HG03025 (cell line): ENCODE results near the gene GMDS.

Experiments used
- ATAC-seq: cut with Tn5 transposase; IDR thresholded peaks from one replicate; pipeline ENCODE4 v1.9.1; 2021; ENCODE audit warnings: mild to moderate bottlenecking, moderate library complexity; ENCODE audit not compliant: unreplicated experiment, low FRiP score

Gene GMDS

GRCh38 chr6:2108700-2109306, 136.6 kb downstream of the GMDS start:
- ATAC-seq: no peak

GRCh38 chr6:2104524-2104880, 140.9 kb downstream of the GMDS start:
- no peak for ATAC-seq

- ATAC-seq: no peak
Observed at GRCh38 chr6:2103765-2104523, 141.5 kb downstream of the GMDS start.

GRCh38 chr6:2102966-2103365, 142.4 kb downstream of the GMDS start:
- ATAC-seq: no peak

GRCh38 chr6:2102316-2102883, 143.0 kb downstream of the GMDS start:
- ATAC-seq: no peak

- no peak for ATAC-seq
Observed at GRCh38 chr6:2101213-2101612, 144.2 kb downstream of the GMDS start.

- ATAC-seq: no peak
Observed at GRCh38 chr6:2099870-2100269, 145.5 kb downstream of the GMDS start.

- no peak for ATAC-seq
Observed at GRCh38 chr6:2097464-2097863, 147.9 kb downstream of the GMDS start.

- ATAC-seq: no peak
Observed at GRCh38 chr6:2094642-2095041, 150.8 kb downstream of the GMDS start.

- ATAC-seq: no peak
Observed at GRCh38 chr6:2086326-2086965, 159.0 kb downstream of the GMDS start.

GRCh38 chr6:2085657-2086056, 159.7 kb downstream of the GMDS start:
- ATAC-seq: no peak

- peak; percentile 90 for ATAC-seq
Observed at GRCh38 chr6:2081155-2082138, 164.0 kb downstream of the GMDS start.

GRCh38 chr6:2078888-2079287, 166.5 kb downstream of the GMDS start:
- ATAC-seq: no peak

- no peak for ATAC-seq
Observed at GRCh38 chr6:2077826-2078225, 167.6 kb downstream of the GMDS start.

- no peak for ATAC-seq
Observed at GRCh38 chr6:2073476-2073875, 171.9 kb downstream of the GMDS start.

- ATAC-seq: no peak
Observed at GRCh38 chr6:2072453-2072852, 173.0 kb downstream of the GMDS start.

- ATAC-seq: no peak
Observed at GRCh38 chr6:2063547-2063946, 181.9 kb downstream of the GMDS start.

GRCh38 chr6:2061880-2062279, 183.5 kb downstream of the GMDS start:
- no peak for ATAC-seq

- ATAC-seq: no peak
Observed at GRCh38 chr6:2055911-2056310, 189.5 kb downstream of the GMDS start.

GRCh38 chr6:2055143-2055542, 190.3 kb downstream of the GMDS start:
- no peak for ATAC-seq
